DOHH2 (cell line): ENCODE data around the gene CLRN1.

Experiments used
- CTCF ChIP-seq: fragments of 200-600 bp; sonication (generic); IDR thresholded peaks from one replicate; pipeline ENCODE4 v1.5.1; 2014; ENCODE audit warnings: antibody characterized with exemption, mild to moderate bottlenecking, low read depth, low read length; ENCODE audit not compliant: poor library complexity, severe bottlenecking
- EZH2phosphoT487 ChIP-seq: fragments of 200-600 bp; sonication (generic); IDR thresholded peaks from 2 replicates; pipeline ENCODE4 v1.6.1; 2017; ENCODE audit warnings: borderline replicate concordance, mild to moderate bottlenecking, antibody characterized with exemption, low read length, moderate library complexity, mixed read lengths

- peak; percentile 83 for TF ChIP-seq CTCF
- no peak for TF ChIP-seq EZH2phosphoT487
Observed at GRCh38 chr3:150925751-150926201, 46.8 kb downstream of the CLRN1 start.
